HG02798 (cell line): ENCODE measurements around the gene HMG20A.

Experiments
- ATAC-seq: cut with Tn5 transposase; IDR thresholded peaks from one replicate; pipeline ENCODE4 v1.9.1; 2021; ENCODE audit warnings: mild to moderate bottlenecking; ENCODE audit not compliant: unreplicated experiment, poor library complexity

The HMG20A gene

GRCh38 chr15:77425104-77425503 lies 4.4 kb downstream of the HMG20A start:
- ATAC-seq = no peak

- no peak for ATAC-seq
Observed at GRCh38 chr15:77426377-77426776, 5.7 kb downstream of the HMG20A start.

GRCh38 chr15:77426871-77427270 lies 6.2 kb downstream of the HMG20A start:
- ATAC-seq = no peak

- no peak for ATAC-seq
Observed at GRCh38 chr15:77430213-77430612, 9.5 kb downstream of the HMG20A start.

- no peak for ATAC-seq
Observed at GRCh38 chr15:77430652-77431051, 10.0 kb downstream of the HMG20A start.

- no peak for ATAC-seq
Observed at GRCh38 chr15:77436822-77437221, 16.1 kb downstream of the HMG20A start.

- no peak for ATAC-seq
Observed at GRCh38 chr15:77437264-77437663, 16.6 kb downstream of the HMG20A start.

- peak; percentile 87 for ATAC-seq
Observed at GRCh38 chr15:77440378-77440999, 19.8 kb downstream of the HMG20A start.

GRCh38 chr15:77446840-77447390 lies 26.2 kb downstream of the HMG20A start:
- ATAC-seq = no peak

- ATAC-seq = no peak
Observed at GRCh38 chr15:77454265-77454664, 33.6 kb downstream of the HMG20A start.

- ATAC-seq = no peak
Observed at GRCh38 chr15:77454951-77455350, 34.3 kb downstream of the HMG20A start.

- no peak for ATAC-seq
Observed at GRCh38 chr15:77455696-77456321, 35.1 kb downstream of the HMG20A start.

GRCh38 chr15:77456746-77457145 lies 36.1 kb downstream of the HMG20A start:
- no peak for ATAC-seq

- no peak for ATAC-seq
Observed at GRCh38 chr15:77457191-77457904, 36.7 kb downstream of the HMG20A start.

GRCh38 chr15:77457905-77458265 lies 37.2 kb downstream of the HMG20A start:
- no peak for ATAC-seq

- ATAC-seq = no peak
Observed at GRCh38 chr15:77459031-77459430, 38.3 kb downstream of the HMG20A start.

GRCh38 chr15:77461486-77461885 lies 40.8 kb downstream of the HMG20A start:
- ATAC-seq = no peak

GRCh38 chr15:77464129-77464865 lies 43.6 kb downstream of the HMG20A start:
- no peak for ATAC-seq

GRCh38 chr15:77466521-77466920 lies 45.8 kb downstream of the HMG20A start:
- ATAC-seq = no peak

GRCh38 chr15:77468896-77469295 lies 48.2 kb downstream of the HMG20A start:
- ATAC-seq = no peak

- no peak for ATAC-seq
Observed at GRCh38 chr15:77470235-77470634, 49.5 kb downstream of the HMG20A start.
